T-cell (primary cell): ENCODE results near the gene U2AF2. TPM values are rescaled to one million over a fixed set of nuclear protein-coding genes. Genes with fewer than 3 reads are reported as not detected.

Source experiments
- ATAC-seq, 4 experiments: fragments of 200-7000 bp in 3 of 4; fragments of 150-1000 bp in 1 of 4; cut with Tn5 transposase; replicated peaks in 1 of 4; 1 replicate in 3 of 4; 2 replicates in 1 of 4; pipeline ENCODE4 v1.10.0; 2021; ENCODE audit warnings: moderate library complexity in 3 of 4, mild to moderate bottlenecking in 2 of 4, moderate number of reproducible peaks in 1 of 4
- CTCF ChIA-PET, 2 donors: fragments of 300-600 bp; sonication (Branson Sonifier 250); formaldehyde crosslinking; loops; one replicate each; lab custom pipeline; 2022; ENCODE audit warnings: antibody characterized with exemption in 2 of 2; lab: Charles Lee
- POLR2A ChIA-PET, 2 donors: fragments of 300-600 bp; sonication (Branson Sonifier 250); formaldehyde crosslinking; loops; one replicate each; lab custom pipeline; 2022; ENCODE audit warnings: antibody characterized with exemption in 2 of 2; lab: Charles Lee
- DNase-seq, 35 experiments: peaks; one replicate each; pipeline versions ENCODE4 v3.0.0 to v3.0.0-alpha.2; 2013 to 2023
- H3K27ac ChIP-seq: one replicate; pipeline ENCODE4 v1.5.1; 2013; ENCODE audit warnings: low read length
- H3K27me3 ChIP-seq, 2 experiments: replicated peaks in 1 of 2; 1 replicate in 1 of 2; 2 replicates in 1 of 2; pipeline versions ENCODE4 v1.6.1 to v1.7.0; 2013; ENCODE audit warnings: low read length in 1 of 2, mixed read lengths in 1 of 2; ENCODE audit not compliant: control insufficient read depth in 2 of 2, insufficient read depth in 2 of 2; ENCODE audit errors: extremely low read depth in 1 of 2
- H3K36me3 ChIP-seq, 2 donors: 1 replicate in 1 of 2; 2 replicates in 1 of 2; pipeline versions ENCODE4 v1.6.1 to v1.7.0; 2013; ENCODE audit warnings: low read length in 1 of 2; ENCODE audit not compliant: control insufficient read depth in 2 of 2, insufficient read depth in 1 of 2; ENCODE audit errors: extremely low read depth in 1 of 2
- H3K4me1 ChIP-seq, 2 experiments: 1 replicate in 1 of 2; 2 replicates in 1 of 2; pipeline versions ENCODE4 v1.6.1 to v1.7.0; 2013; ENCODE audit warnings: low read length in 2 of 2, mixed read lengths in 1 of 2; ENCODE audit not compliant: insufficient read depth in 2 of 2, control insufficient read depth in 1 of 2; ENCODE audit errors: extremely low read depth in 1 of 2
- H3K4me3 ChIP-seq, 2 donors: 1 replicate in 1 of 2; 2 replicates in 1 of 2; pipeline versions ENCODE4 v1.5.1 to v1.7.0; 2013; ENCODE audit warnings: mild to moderate bottlenecking in 2 of 2, low read length in 1 of 2, moderate library complexity in 1 of 2; ENCODE audit not compliant: control insufficient read depth in 1 of 2; ENCODE audit errors: extremely low read depth in 1 of 2
- H3K9me3 ChIP-seq: 2 replicates; pipeline ENCODE4 v1.7.0; 2013
- H3K27ac Mint-ChIP-seq, 2 donors: one replicate each; pipeline ENCODE4 v1.8.0; 2020 to 2021; ENCODE audit warnings: mild to moderate bottlenecking in 2 of 2, mixed read lengths in 2 of 2
- H3K27me3 Mint-ChIP-seq, 2 donors: one replicate each; pipeline ENCODE4 v1.8.0; 2021 to 2022; ENCODE audit warnings: mixed read lengths in 2 of 2
- H3K36me3 Mint-ChIP-seq: one replicate; pipeline ENCODE4 v1.8.0; 2021; ENCODE audit warnings: mixed read lengths
- H3K4me1 Mint-ChIP-seq, 3 donors: one replicate each; pipeline ENCODE4 v1.8.0; 2020 to 2022; ENCODE audit warnings: mixed read lengths in 3 of 3, mild to moderate bottlenecking in 1 of 3
- H3K4me3 Mint-ChIP-seq, 3 donors: one replicate each; pipeline ENCODE4 v1.8.0; 2020 to 2022; ENCODE audit warnings: mild to moderate bottlenecking in 3 of 3, mixed read lengths in 3 of 3, moderate library complexity in 3 of 3
- H3K9me3 Mint-ChIP-seq, 3 donors: one replicate each; pipeline ENCODE4 v1.8.0; 2020 to 2022; ENCODE audit warnings: mixed read lengths in 3 of 3
- WGBS: methylation state at CpG from one replicate; pipeline ENCODE4 v1.1.5; 2013; ENCODE audit warnings: missing lambda C conversion rate; ENCODE audit not compliant: insufficient coverage; 5-methylcytosine and 5-hydroxymethylcytosine counted together
- total RNA-seq, 35 experiments: library from RNA in 6 of 35; stranded (reverse) in 6 of 35; fragments of 120-200 nt in 1 of 35; gene quantifications; one replicate each; pipeline versions ENCODE4 v1.2.1 to v1.2.4 and lab custom pipeline; 2013 to 2026

Gene U2AF2
- total RNA-seq, 5 donors from 2014 or later (not counting 1 experiment from before 2014, with no cell fraction given): 254 to 310 (median 303) TPM

- H3K4me3 Mint-ChIP-seq: no peak overlapping the region
- Histone ChIP-seq H3K27ac (no peak overlapping the region), H3K4me1 (peaks cover 0 to 45% of the 10 kb centered on the region in 2 experiments), H3K27me3 (no peaks in the 10 kb centered on the region), H3K9me3 (no peaks in the 10 kb centered on the region), H3K36me3 (peaks cover 33 to 74% of the 10 kb centered on the region in 2 donors), H3K4me3 (no peak overlapping the region)
- ChIA-PET CTCF (interaction anchor here in 1 of 2 donors (1.4 kb wide), 1 partner anchor 11 kb away, joined by 4 read pairs; no protein-coding TSS in a partner anchor), POLR2A (no interaction called here)
- WGBS: 91% methylated on average over 9 of the region's 11 CpGs
- ATAC-seq: no peak
- H3K36me3 Mint-ChIP-seq: peaks cover 41% of the 10 kb centered on the region
- no peak overlapping the region for H3K27ac Mint-ChIP-seq
- H3K27me3 Mint-ChIP-seq: no peaks in the 10 kb centered on the region
- no peaks in the 10 kb centered on the region for H3K9me3 Mint-ChIP-seq
- DNase-seq: no peak
- H3K4me1 Mint-ChIP-seq: peaks cover 36 to 48% (median 46%) of the 10 kb centered on the region in 3 donors
Observed at GRCh38 chr19:55667958-55668357, 13.1 kb downstream of the U2AF2 start.

GRCh38 chr19:55668603-55669348, 13.9 kb downstream of the U2AF2 start:
- peaks cover 38 to 48% (median 47%) of the 10 kb centered on the region in 3 donors for H3K4me1 Mint-ChIP-seq
- H3K9me3 Mint-ChIP-seq: no peaks in the 10 kb centered on the region

GRCh38 chr19:55669418-55670279, 14.8 kb downstream of the U2AF2 start:
- 87% methylated on average over 14 of the region's 43 CpGs for WGBS
- H3K27me3 ChIP-seq: no peaks in the 10 kb centered on the region
- no peak overlapping the region for H3K27ac ChIP-seq
- no peaks in the 10 kb centered on the region for H3K9me3 ChIP-seq
- H3K4me1 ChIP-seq: peaks cover 0 to 56% of the 10 kb centered on the region in 2 experiments
- no peak overlapping the region for H3K27ac Mint-ChIP-seq
- CTCF ChIA-PET: no interaction called here
- no peak overlapping the region for H3K4me3 Mint-ChIP-seq
- POLR2A ChIA-PET: interaction anchor here in 1 of 2 donors (0.5 kb wide), 1 partner anchor 9 kb away, joined by 3 read pairs; no protein-coding TSS in a partner anchor
- no peaks in the 10 kb centered on the region for H3K27me3 Mint-ChIP-seq
- H3K9me3 Mint-ChIP-seq: no peaks in the 10 kb centered on the region
- H3K36me3 Mint-ChIP-seq: peaks cover 28% of the 10 kb centered on the region
- no peak overlapping the region for H3K4me3 ChIP-seq
- H3K4me1 Mint-ChIP-seq: peaks cover 39 to 46% (median 46%) of the 10 kb centered on the region in 3 donors
- peaks cover 33 to 59% of the 10 kb centered on the region in 2 donors for H3K36me3 ChIP-seq
- ATAC-seq: no peak
- DNase-seq: no peak

More at GRCh38 chr19:55668603-55669348, 13.9 kb downstream of the U2AF2 start:
- no peak overlapping the region for H3K27ac ChIP-seq
- CTCF ChIA-PET: interaction anchor here in 1 of 2 donors (1.4 kb wide), 1 partner anchor 12 kb away, joined by 4 read pairs; no protein-coding TSS in a partner anchor
- ATAC-seq (no peak), DNase-seq (no peak)
- H3K36me3 ChIP-seq: peaks cover 33 to 65% of the 10 kb centered on the region in 2 donors
- no peaks in the 10 kb centered on the region for H3K27me3 ChIP-seq
- H3K9me3 ChIP-seq: no peaks in the 10 kb centered on the region
- POLR2A ChIA-PET: interaction anchor here in 1 of 2 donors (0.7 kb wide), 1 partner anchor 23 kb away, joined by 9 read pairs; no protein-coding TSS in a partner anchor
- peaks cover 35% of the 10 kb centered on the region for H3K36me3 Mint-ChIP-seq
- H3K4me3 Mint-ChIP-seq: no peak overlapping the region
- H3K4me3 ChIP-seq: no peak overlapping the region
- WGBS: 94% methylated on average over 26 of the region's 30 CpGs
- peaks cover 0 to 49% of the 10 kb centered on the region in 2 experiments for H3K4me1 ChIP-seq
- no peak overlapping the region for H3K27ac Mint-ChIP-seq
- no peaks in the 10 kb centered on the region for H3K27me3 Mint-ChIP-seq

- Mint-ChIP-seq H3K36me3 (peaks cover 24% of the 10 kb centered on the region), H3K4me1 (peaks cover 42 to 47% (median 45%) of the 10 kb centered on the region in 3 donors), H3K27me3 (no peaks in the 10 kb centered on the region), H3K27ac (no peak overlapping the region), H3K9me3 (no peaks in the 10 kb centered on the region), H3K4me3 (no peak overlapping the region)
- Histone ChIP-seq H3K27ac (no peak overlapping the region), H3K4me3 (no peak overlapping the region), H3K27me3 (no peaks in the 10 kb centered on the region), H3K4me1 (peaks cover 0 to 58% of the 10 kb centered on the region in 2 experiments), H3K36me3 (peaks cover 33 to 55% of the 10 kb centered on the region in 2 donors), H3K9me3 (no peaks in the 10 kb centered on the region)
- 92% methylated on average over 21 of the region's 23 CpGs for WGBS
- ChIA-PET POLR2A (no interaction called here), CTCF (no interaction called here)
- peak in 2 of 35 experiments; percentile 22 to 44 for DNase-seq
- ATAC-seq: no peak
Observed at GRCh38 chr19:55670280-55671053, 15.6 kb downstream of the U2AF2 start.

- Histone ChIP-seq H3K4me1 (peaks cover 2 to 64% of the 10 kb centered on the region in 2 experiments), H3K4me3 (no peak overlapping the region), H3K27ac (no peak overlapping the region), H3K27me3 (no peaks in the 10 kb centered on the region), H3K9me3 (no peaks in the 10 kb centered on the region), H3K36me3 (peaks cover 33 to 52% of the 10 kb centered on the region in 2 donors)
- Mint-ChIP-seq H3K4me3 (no peak overlapping the region), H3K27me3 (no peaks in the 10 kb centered on the region), H3K9me3 (no peaks in the 10 kb centered on the region), H3K4me1 (peaks cover 42 to 50% (median 49%) of the 10 kb centered on the region in 3 donors), H3K27ac (no peak overlapping the region), H3K36me3 (peaks cover 21% of the 10 kb centered on the region)
- DNase-seq (no peak), ATAC-seq (no peak)
- 83% methylated on average over 2 of the region's 2 CpGs for WGBS
- ChIA-PET CTCF (interaction anchor here in 1 of 2 donors (0.7 to 1.0 kb wide), 3 partner anchors 16 to 1534 kb away, joined by 4 to 7 read pairs (median 6); partner anchors contain the start of genes CNOT3 and U2AF2), POLR2A (interaction anchor here in 1 of 2 donors (0.8 kb wide), 1 partner anchor 14 kb away, joined by 3 read pairs; no protein-coding TSS in a partner anchor)
Observed at GRCh38 chr19:55671054-55671378, 16.2 kb downstream of the U2AF2 start.
